Mucosa of stomach (tissue), 1 donor: ENCODE results near the gene NKX6-2.
"Not testable (repeated sequence)": the region's sequence is repeated elsewhere in the genome, so short reads cannot be mapped to it uniquely, and the experiment has no call there.

Experiments used
- H3K27me3 ChIP-seq: one replicate; pipeline ENCODE4 v1.7.0; 2013; ENCODE audit warnings: mild to moderate bottlenecking, low read length; ENCODE audit not compliant: control insufficient read depth, insufficient read depth
- H3K36me3 ChIP-seq: one replicate; pipeline ENCODE4 v1.7.0; 2013; ENCODE audit warnings: low read length; ENCODE audit not compliant: control insufficient read depth, insufficient read depth
- H3K4me1 ChIP-seq: one replicate; pipeline ENCODE4 v1.7.0; 2013; ENCODE audit warnings: mild to moderate bottlenecking, low read length; ENCODE audit not compliant: control insufficient read depth, insufficient read depth
- H3K4me3 ChIP-seq: one replicate; pipeline ENCODE4 v1.7.0; 2013; ENCODE audit warnings: low read length
- H3K9ac ChIP-seq: one replicate; pipeline ENCODE4 v1.7.0; 2013; ENCODE audit warnings: mild to moderate bottlenecking, low read length, moderate library complexity
- H3K9me3 ChIP-seq: one replicate; pipeline ENCODE4 v1.7.0; 2013; ENCODE audit warnings: mild to moderate bottlenecking, low read length, moderate library complexity; ENCODE audit not compliant: control insufficient read depth
- donor health status: Pancreatic carcinoma.

Gene NKX6-2

GRCh38 chr10:132745511-132745910 is 40.4 kb downstream of the NKX6-2 start:
- Histone ChIP-seq H3K4me3 (no peak overlapping the region), H3K36me3 (no peaks in the 10 kb centered on the region), H3K27me3 (no peaks in the 10 kb centered on the region), H3K9me3 (no peaks in the 10 kb centered on the region), H3K9ac (no peak overlapping the region), H3K4me1 (peaks cover 47% of the 10 kb centered on the region)

DNA sequence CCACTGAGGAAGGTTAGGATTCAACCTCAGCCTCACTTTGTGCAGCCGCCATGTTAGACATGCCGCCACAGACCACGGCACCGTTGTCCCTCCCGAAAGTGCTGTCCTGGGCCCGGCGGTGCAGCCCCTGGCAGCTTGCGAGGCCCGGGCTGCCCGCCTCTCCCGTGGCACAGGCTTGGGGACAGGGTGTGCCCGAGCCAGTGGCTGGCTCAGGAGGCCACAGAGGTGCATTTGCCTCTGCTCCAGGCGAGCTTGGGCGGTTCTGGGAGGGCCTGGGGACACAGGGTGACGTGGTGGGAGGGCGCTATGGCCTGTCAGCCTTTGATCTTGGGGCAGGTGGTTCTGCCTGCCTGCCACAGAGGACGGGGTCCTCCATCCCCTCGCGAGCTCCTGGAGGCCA is 41.1 kb downstream of the NKX6-2 start:
- no peak overlapping the region for H3K9ac ChIP-seq
- H3K9me3 ChIP-seq: no peaks in the 10 kb centered on the region
- no peaks in the 10 kb centered on the region for H3K36me3 ChIP-seq
- no peaks in the 10 kb centered on the region for H3K27me3 ChIP-seq
- peaks cover 54% of the 10 kb centered on the region for H3K4me1 ChIP-seq
- H3K4me3 ChIP-seq: no peak overlapping the region

GRCh38 chr10:132743925-132744490 is 41.9 kb downstream of the NKX6-2 start:
- H3K9ac ChIP-seq: no peak overlapping the region
- H3K4me3 ChIP-seq: no peak overlapping the region
- no peaks in the 10 kb centered on the region for H3K9me3 ChIP-seq
- H3K4me1 ChIP-seq: peaks cover 56% of the 10 kb centered on the region
- H3K27me3 ChIP-seq: no peaks in the 10 kb centered on the region
- H3K36me3 ChIP-seq: no peaks in the 10 kb centered on the region

- not testable (repeated sequence) for H3K36me3 ChIP-seq, H3K27me3 ChIP-seq, H3K9ac ChIP-seq, H3K4me3 ChIP-seq, H3K9me3 ChIP-seq
- H3K4me1 ChIP-seq: peaks cover 56% of the 10 kb centered on the region
Measured at GRCh38 chr10:132743196-132743924, 42.6 kb downstream of the NKX6-2 start.

- H3K4me3 ChIP-seq: no peak overlapping the region
- H3K27me3 ChIP-seq: no peaks in the 10 kb centered on the region
- H3K9me3 ChIP-seq: no peaks in the 10 kb centered on the region
- no peaks in the 10 kb centered on the region for H3K36me3 ChIP-seq
- peaks cover 56% of the 10 kb centered on the region for H3K4me1 ChIP-seq
- H3K9ac ChIP-seq: no peak overlapping the region
Measured at GRCh38 chr10:132742837-132743194, 43.1 kb downstream of the NKX6-2 start.

DNA sequence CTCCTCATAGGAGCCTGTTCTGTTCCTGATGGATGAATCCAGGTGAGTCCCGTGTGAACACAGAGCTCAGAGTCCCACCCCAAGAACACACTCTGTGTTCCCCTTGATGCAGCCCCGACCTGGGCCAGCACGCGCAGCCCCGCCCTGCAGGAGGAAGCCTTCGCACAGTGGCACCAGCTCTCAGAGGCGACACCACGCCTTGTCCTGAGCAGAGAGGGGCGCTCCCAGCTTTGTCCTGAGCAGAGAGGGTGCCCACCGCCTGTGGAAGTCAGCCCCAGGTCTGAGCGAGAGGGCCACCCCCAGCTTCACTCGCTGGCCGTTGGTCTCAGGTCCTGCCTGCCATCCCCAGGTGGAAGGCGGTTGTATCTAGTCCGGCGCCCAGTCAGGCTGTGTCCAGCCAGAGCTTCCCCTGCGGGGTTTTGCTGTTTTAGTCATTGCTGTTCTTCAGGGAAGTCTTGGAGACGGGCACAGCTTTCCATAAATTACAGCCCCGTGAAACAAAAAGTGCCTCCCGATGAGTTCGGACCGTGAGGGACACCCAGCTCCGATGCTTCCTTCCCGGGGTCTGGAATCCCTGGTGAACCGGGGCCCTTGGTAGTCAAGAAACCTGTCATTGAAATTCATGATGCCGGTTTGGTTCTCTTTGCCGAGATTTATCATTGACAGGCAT is 43.6 kb downstream of the NKX6-2 start:
- Histone ChIP-seq H3K4me3 (no peak overlapping the region), H3K4me1 (peaks cover 56% of the 10 kb centered on the region), H3K27me3 (no peaks in the 10 kb centered on the region), H3K9me3 (no peaks in the 10 kb centered on the region), H3K36me3 (no peaks in the 10 kb centered on the region), H3K9ac (no peak overlapping the region)

GRCh38 chr10:132740588-132740987 is 45.4 kb downstream of the NKX6-2 start:
- H3K27me3 ChIP-seq: no peaks in the 10 kb centered on the region
- H3K4me1 ChIP-seq: peaks cover 54% of the 10 kb centered on the region
- H3K9ac ChIP-seq: no peak overlapping the region
- no peak overlapping the region for H3K4me3 ChIP-seq
- H3K36me3 ChIP-seq: no peaks in the 10 kb centered on the region
- no peaks in the 10 kb centered on the region for H3K9me3 ChIP-seq

- no peak overlapping the region for H3K9ac ChIP-seq
- no peaks in the 10 kb centered on the region for H3K36me3 ChIP-seq
- H3K9me3 ChIP-seq: no peaks in the 10 kb centered on the region
- H3K4me3 ChIP-seq: no peak overlapping the region
- H3K27me3 ChIP-seq: no peaks in the 10 kb centered on the region
- H3K4me1 ChIP-seq: peaks cover 53% of the 10 kb centered on the region
Measured at GRCh38 chr10:132739225-132739613, 46.7 kb downstream of the NKX6-2 start.

DNA sequence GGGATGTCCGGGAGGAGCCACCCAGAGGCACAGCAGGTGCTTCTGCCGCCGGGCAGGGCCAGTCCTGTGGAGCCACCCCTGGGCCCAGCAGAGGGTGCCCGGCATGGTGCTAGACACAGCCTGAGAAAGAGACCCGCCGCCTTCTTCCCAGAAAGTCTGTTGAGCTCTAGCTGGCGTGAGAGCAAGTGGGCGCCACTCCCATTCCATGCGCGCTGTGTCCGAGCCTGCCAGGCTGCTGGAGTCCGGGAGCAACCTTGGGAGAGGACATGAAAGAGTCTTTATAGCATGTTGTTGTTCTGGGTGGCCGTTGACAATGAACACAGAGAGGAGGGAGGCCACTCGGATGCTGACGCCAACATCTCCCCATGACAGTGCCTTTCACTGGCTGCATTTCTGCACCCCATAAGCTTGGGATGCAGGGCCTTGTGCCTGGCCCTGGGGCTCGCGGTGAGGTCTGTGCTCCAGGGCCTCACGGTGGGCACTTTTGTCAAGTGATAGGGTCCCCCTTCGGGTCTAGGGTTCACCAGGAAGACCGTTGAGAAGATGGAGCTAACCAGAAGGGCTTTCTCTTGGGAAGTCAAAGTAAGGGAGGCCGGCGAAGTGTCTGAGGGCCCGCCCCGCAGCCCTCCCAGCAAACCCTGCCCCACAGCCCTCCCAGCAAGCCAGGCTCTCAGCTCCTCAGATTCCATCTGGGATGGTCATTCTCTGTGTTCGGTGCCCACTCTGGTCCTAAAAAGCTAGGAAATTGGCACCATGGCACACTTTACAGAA is 47.3 kb downstream of the NKX6-2 start:
- Histone ChIP-seq H3K9ac (no peak overlapping the region), H3K27me3 (no peaks in the 10 kb centered on the region), H3K4me1 (peaks cover 47% of the 10 kb centered on the region)

GRCh38 chr10:132737390-132738048 is 48.4 kb downstream of the NKX6-2 start:
- Histone ChIP-seq H3K4me3 (no peak overlapping the region), H3K9ac (no peak overlapping the region), H3K27me3 (no peaks in the 10 kb centered on the region), H3K4me1 (peaks cover 37% of the 10 kb centered on the region), H3K36me3 (no peaks in the 10 kb centered on the region), H3K9me3 (no peaks in the 10 kb centered on the region)

More for the DNA sequence above, 47.3 kb downstream of the NKX6-2 start:
- no peaks in the 10 kb centered on the region for H3K9me3 ChIP-seq
- H3K4me3 ChIP-seq: no peak overlapping the region
- no peaks in the 10 kb centered on the region for H3K36me3 ChIP-seq

- no peak overlapping the region for H3K4me3 ChIP-seq
Measured at GRCh38 chr10:132735923-132736391, 50.0 kb downstream of the NKX6-2 start.

More at GRCh38 chr10:132735923-132736391, 50.0 kb downstream of the NKX6-2 start:
- peaks cover 21% of the 10 kb centered on the region for H3K4me1 ChIP-seq
- H3K9me3 ChIP-seq: no peaks in the 10 kb centered on the region
- no peaks in the 10 kb centered on the region for H3K27me3 ChIP-seq
- H3K36me3 ChIP-seq: no peaks in the 10 kb centered on the region
- H3K9ac ChIP-seq: no peak overlapping the region
